HG02840 (cell line): ENCODE measurements around the gene FAM229A.
"Not testable (repeated sequence)": the region's sequence is repeated elsewhere in the genome, so short reads cannot be mapped to it uniquely, and the experiment has no call there.

Experiments used
- ATAC-seq: cut with Tn5 transposase; IDR thresholded peaks from one replicate; pipeline ENCODE4 v1.9.1; 2021; ENCODE audit warnings: mild to moderate bottlenecking, moderate library complexity, moderate number of reproducible peaks; ENCODE audit not compliant: unreplicated experiment, low FRiP score

Gene FAM229A

GRCh38 chr1:32377541-32378220 lies 15.4 kb upstream of the FAM229A start:
- no peak for ATAC-seq

- ATAC-seq = no peak
Observed at GRCh38 chr1:32376199-32376598, 13.9 kb upstream of the FAM229A start.

GRCh38 chr1:32373996-32374592 lies 11.8 kb upstream of the FAM229A start:
- no peak for ATAC-seq

GRCh38 chr1:32372149-32372756 lies 10.0 kb upstream of the FAM229A start:
- ATAC-seq = no peak

- no peak for ATAC-seq
Observed at GRCh38 chr1:32367912-32368635, 5.8 kb upstream of the FAM229A start.

- ATAC-seq = no peak
Observed at GRCh38 chr1:32365445-32365844, 3.2 kb upstream of the FAM229A start.

- ATAC-seq = no peak
Observed at GRCh38 chr1:32364836-32365235, 2.6 kb upstream of the FAM229A start.

- ATAC-seq = no peak
Observed at GRCh38 chr1:32363713-32364112, 1.4 kb upstream of the FAM229A start.

- ATAC-seq = no peak
Observed at GRCh38 chr1:32361674-32362473, 411 bp downstream of the FAM229A start.

- ATAC-seq = no peak
Observed at GRCh38 chr1:32361308-32361673, 994 bp downstream of the FAM229A start.

GRCh38 chr1:32358435-32358834 lies 3.9 kb downstream of the FAM229A start:
- ATAC-seq = no peak

- no peak for ATAC-seq
Observed at GRCh38 chr1:32357614-32358013, 4.7 kb downstream of the FAM229A start.

GRCh38 chr1:32356478-32356877 lies 5.8 kb downstream of the FAM229A start:
- no peak for ATAC-seq

GRCh38 chr1:32355778-32356177 lies 6.5 kb downstream of the FAM229A start:
- not testable (repeated sequence) for ATAC-seq

GRCh38 chr1:32353886-32354570 lies 8.3 kb downstream of the FAM229A start:
- no peak for ATAC-seq

- no peak for ATAC-seq
Observed at GRCh38 chr1:32353431-32353830, 8.9 kb downstream of the FAM229A start.

GRCh38 chr1:32352831-32353383 lies 9.4 kb downstream of the FAM229A start:
- ATAC-seq = no peak

- no peak for ATAC-seq
Observed at GRCh38 chr1:32352239-32352745, 10.0 kb downstream of the FAM229A start.
